Islet of Langerhans (tissue), 1 donor: ENCODE data around the gene MED25.

ENCODE experiments used
- FAIRE-seq: peaks from one replicate; lab custom pipeline; 2011; peaks lifted over from hg19 to GRCh38; lab: Jason Lieb, UNC

Gene MED25

DNA sequence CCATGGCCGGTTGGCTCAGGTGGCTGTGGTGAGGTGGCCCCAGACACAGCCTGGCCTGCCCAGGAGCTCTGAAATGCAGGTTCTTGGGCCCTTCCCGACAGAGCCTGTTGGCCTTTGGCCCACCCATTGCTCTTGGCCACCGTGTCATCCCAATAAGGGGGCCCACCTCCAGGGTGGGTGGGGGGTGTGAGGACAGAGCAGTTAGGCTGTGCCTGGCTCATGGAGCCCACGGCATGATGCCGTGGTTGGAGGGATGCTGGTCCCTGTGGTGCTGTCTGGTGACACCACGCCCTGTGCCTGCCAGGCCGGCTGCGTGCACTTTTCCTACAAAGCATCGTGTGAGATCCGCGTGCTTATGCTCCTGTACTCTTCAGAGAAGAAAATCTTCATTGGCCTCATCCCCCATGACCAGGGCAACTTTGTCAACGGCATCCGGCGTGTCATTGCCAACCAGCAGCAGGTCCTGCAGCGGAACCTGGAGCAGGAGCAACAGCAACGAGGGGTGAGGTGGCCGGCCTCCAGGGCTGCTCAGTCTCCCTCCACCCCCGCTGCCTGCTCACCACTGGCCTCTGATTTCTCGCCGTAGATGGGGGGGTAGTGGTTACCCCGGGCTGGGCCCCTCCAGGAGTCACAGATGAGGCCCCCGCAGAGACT is 41.7 kb downstream of the MED25 start:
- no peak for FAIRE-seq

DNA sequence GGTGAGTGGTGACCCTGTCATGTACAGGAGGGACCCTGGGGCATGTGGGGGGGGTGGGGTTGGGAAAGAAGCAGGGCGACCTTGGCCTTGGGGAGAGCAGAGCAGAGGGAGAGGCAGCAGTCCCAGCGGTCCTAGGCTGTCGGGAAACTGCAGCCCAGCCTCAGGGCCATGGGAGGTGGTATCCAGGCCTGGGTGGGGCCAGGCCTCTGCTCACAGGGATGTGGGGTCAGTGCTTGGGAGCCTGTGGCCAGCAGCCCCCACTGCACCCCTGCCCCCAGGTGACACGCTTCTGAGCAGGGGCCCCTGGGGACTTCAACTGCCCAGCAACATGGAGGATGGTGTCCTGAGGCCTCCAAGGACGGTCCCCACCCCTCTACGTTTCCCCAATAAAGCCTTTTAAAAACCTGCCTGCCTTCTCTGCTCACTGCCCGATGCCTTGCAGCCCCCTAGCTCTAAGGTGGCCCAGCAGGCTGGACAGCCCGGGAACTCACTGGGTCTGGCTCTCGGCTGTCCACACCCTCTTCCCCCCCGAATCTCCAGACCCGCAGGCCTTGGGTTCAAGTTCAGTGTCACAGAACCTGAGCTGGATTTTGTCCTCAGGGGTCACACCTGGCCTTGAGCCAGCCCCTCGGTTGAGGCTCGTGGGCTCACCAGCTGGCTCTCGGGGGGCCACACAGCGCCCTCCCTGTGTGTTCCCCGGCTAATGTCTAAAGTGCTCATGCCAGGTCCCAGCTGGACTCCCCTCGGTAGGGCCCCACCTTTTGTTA is 42.4 kb downstream of the MED25 start:
- no peak for FAIRE-seq

DNA sequence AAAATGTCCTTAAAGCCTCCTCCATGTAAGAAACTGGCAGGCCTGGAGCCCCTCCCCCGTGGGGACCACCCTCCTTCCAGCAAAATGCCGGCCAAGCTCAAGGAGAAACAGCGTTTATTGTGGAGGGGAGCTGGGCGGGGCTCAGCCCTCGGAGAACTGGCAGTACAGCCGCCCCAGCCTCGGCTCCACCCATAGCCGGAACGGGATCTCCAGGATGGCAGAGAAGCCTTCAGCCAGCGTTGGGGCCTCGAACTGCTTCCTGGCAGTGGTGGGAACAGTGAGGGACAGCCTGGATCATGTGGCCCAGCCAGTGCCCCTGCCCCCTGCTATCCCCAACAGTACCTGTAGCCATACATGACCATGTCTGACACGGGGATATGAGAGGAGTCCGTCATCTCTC is 43.0 kb downstream of the MED25 start:
- FAIRE-seq, result no peak

DNA sequence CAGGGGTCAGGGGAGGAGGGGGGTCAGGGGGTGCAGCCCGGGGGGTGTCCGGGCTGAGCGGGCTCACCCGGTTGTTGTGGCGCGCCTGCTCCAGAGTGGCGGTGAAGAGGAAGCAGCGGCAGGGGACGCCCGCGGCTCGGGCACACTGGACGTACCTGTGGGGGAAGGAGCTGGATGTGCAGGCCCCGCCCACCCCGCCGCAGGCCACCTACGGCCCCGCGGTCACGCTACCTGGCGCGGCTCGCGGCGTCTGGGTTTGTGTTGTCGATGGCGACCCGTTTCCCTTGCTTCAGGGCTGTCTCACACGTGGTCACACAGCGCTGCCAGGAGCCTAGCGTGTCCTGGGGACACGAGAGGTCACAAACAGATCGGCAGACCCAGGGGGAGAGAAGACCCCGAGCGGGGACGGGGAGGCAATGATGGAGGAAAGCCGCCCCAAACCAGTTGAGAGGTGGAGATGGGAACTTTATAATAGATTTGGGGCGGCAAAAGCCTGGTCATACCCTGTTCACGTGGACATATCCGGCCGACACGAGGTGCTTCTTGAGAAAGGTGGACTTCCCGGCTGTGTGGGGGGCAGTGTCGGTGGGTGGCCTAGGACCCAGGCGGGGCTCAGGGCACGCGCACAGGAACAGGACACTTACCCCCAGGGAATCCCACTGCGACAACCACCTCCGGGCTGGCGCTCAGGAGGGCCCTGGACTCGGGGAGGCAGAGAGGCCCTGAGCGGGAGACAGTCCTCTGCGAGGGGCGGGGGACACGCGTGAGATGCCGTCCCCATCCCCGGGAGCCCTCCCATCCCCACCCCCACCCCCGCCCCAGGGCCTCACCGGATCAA is 43.7 kb downstream of the MED25 start:
- no peak for FAIRE-seq

DNA sequence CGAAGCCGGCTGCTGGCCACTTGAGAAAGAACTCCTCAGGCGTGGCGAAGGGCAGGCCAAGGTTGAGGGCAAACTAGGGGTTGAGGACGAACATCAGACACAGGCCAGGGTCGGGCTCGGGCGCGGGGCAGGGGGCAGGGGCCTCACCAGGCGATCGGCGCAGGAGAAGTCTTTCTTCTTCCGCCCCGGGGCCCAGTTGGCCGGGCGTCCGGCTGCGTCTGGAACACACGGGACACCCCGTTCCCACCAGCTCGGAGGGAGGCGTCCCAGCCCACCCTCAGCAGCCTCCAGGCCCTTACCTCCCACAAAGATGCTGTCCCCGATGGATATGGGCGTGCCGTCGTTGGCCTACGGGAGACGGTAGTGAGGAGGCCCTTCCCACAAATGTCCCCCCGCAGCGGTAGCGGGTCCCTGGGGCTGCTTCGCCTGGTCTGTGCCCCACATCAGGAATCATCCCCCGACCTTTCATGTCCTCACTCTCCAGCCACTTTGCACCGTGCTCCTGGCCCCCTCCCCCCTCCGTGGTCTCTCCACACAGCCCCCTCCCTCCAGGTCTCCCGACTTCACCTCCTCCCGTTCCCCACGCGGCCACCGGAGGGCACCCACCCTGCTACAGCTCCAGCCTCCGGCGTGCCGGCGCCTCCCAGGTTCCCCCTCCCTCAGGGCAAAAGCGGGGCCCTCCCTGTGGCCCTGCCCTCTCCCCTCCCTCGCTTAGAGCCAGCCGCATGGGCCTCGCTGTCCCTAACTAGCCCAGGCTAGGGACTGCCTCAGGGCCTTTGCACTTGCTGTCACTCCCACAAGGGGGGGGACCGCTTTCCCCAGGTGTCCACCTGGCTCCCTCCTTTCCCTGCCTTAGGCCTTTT is 44.5 kb downstream of the MED25 start:
- no peak for FAIRE-seq

DNA sequence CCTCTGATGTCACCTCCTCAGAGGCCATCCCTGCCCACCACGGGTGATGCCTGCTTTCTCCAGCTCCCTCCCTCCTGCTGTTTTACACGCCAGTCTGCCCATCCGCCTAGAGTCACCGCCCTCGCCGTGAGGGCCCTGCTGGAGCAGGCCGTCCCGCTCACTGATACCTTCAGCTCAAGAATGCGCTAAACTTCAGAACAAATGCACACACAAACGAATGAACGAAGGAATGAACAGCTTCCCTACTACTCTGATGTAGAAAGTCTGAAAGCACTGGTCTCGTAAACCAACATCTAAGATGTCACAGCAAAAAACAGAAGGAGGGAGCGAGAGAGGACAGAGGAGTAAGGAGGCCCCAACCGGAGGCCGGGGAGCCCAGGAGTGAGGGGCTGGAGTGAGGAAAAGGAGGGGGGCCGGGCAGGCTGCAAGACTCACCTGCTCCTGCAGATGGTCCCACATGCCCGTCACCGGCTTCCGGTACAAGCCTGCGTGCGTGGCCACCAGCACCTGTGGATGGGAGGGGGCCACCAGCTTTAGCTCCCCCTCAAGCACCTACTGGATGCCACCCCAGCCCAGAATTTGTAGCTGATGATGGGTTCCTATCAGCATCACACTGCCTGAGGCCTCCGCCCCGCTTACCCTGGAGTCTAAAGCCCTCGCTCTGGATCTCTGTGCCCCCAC is 45.3 kb downstream of the MED25 start:
- FAIRE-seq, result no peak

DNA sequence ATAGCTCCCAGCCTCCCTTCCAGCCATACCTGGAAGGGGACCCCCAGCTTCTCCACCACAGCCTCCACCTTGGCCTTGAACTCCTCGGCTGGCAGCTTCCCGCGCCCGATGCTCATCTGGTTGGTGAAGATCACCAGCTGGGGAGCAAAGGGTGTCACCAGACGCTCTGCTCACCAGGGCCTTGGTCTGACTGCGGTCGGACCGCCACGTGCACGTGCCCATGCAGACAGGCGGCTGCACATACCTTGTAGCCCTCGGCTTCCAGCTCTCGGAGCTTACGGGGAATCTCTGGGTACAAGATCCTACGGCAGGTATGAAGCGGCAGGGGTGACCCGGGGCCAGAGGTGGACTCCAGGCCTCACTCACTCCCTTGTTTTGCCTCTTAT is 45.8 kb downstream of the MED25 start:
- FAIRE-seq, result no peak

DNA sequence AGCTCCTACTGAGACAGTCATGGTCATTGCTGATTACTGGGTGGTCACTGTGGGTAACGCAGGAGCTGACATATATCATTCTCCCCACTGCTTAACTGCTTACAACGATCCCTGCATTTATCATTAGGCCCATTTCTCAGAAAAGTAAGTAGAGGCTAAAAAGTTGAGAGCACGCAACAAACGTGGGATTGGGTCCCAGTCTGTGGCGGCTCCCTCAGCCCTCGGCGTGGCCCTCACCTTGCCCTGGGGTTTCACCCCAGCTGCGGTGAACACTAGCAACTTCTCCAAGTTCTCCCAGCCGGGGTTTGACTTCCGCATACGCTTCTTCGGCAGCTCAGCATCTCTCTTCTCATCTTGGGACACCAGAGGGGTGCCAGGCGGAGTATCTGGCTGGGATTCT is 46.8 kb downstream of the MED25 start:
- no peak for FAIRE-seq

DNA sequence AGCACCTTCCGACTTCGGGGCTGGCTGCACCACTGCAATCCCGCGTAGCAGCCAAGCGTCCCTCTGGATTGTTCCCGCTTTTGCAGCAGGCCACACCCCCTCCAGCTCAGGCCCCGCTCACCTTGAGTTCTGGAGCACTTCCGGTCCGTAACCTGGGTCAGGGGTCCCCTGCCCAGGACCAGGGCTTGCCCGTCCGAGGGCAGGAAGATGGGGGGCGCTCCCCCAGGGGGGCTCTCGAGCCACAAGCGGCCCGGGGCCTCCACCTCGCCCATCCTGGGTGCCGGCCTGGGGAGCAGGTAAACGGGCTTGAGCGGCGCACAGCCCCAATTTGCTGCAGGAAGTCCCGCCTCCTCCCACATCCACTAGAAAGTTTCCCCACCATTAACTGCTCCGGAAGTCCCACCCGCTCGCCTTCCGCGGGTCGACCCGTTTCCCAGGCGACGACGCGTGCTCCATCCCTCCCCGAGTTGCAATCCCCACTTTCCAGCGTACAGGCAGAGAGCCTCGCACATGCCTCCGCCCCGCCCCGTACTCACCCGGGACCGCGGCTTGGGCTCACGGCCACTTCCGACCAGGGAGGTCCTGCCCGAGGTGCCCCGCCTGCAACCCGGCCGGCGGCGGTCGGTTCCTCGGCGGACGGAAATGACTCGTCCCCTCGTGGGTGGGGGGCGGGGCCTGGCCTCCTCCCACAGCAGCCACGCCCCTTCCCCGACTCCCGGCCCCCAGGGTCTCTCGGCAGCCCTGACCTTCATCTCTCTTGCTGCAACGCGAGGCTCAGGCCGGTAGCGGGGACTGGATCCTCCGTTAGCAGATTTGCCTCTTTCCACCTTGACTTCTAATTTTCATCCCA is 49.1 kb downstream of the MED25 start, which contains the start of gene PNKP:
Gene PNKP (minus strand): TSS at position 644 of the 850 bp plus-strand sequence. CDS start 372 bp downstream, at position 272.
- no peak for FAIRE-seq

DNA sequence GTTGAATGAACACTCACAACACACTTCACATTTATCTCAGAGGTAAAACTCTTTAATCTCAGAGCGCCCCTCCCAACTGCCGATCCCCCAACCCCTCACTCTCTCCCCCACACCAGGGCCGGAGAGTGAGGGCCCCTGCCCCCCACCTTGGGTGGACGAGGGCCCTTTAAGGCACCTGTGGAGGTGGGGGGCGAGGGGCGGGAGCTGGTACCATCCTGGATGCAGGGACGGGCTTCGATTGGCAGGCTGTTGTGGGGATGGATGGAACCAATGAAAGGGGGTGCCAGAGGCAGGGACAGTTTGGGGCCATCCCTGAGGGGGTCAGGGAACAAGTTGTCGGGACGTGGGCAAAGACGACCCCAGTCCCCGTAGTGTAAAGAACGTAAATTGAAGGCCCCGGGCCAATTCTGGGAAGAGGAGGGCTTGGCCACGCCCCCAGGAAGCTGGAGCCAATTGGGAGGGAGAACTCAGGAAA is 51.0 kb downstream of the MED25 start:
- FAIRE-seq, result no peak

DNA sequence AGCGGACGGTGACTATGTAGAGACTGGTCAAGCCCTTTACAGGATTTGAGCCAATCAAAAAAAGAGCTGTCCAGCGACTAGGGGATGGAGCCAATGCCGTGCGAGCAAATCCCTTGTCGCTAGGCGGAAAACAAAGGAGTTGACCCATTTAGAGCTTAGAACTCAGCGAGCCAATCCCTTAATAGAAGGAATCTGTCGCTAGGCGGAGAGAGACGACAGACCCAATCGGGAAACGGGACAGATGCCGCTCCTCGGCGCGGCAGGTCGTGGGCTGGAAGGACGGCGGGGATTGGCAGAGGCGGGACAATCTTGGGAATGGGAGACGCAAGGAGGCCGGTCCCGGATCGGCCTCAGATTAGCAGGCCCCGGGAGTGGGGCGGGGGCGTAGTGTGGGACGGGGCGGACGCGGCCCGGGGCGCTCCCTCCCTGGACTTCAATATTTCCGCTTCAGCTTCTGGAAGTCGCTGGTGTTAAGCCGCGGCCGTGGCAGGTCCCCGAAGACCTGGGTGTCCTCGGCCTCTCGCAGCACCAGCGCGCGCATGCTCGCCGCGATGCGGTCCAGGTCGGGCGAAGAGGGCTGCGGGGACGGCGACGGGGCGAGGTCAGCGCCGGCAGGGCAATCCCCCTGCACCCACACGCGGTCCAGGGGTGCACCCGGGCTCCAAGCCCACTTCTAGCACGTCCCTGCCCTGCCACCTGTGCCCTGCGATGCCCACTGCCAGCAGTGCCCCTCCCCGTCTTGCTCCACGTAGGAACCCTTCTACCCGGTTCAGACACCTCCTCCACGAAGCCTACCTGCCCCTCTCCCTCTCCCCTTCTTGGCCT is 51.6 kb downstream of the MED25 start:
- peak; percentile 100 for FAIRE-seq

DNA sequence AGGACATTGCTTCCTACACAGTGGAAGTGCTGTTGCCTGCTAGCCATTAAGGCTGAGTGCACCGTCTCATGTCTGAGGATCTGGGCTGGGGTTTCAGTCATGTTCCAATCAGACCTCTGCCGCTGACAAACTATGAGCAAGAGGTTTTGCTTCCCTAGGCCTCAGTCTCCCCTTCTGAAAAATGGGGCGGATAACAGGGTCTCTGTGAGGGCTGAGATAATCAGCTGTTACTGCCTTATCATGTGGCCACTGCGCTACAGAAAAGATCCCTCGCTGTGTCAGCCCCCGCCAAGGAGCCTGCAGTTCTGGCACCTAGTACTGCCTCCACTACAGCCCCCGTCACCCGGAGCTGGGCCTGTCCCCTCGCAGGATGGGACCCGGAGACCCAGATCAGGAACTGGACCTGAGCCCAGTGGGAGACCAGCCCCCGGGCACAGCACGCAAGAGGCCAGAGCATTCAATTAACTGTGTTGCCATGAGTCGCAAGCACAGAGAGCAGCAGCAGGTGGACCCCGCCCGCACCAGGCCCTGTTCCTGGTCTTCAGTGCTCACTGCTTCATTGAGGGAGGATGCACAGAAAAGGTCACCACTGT is 52.3 kb downstream of the MED25 start:
- FAIRE-seq, result no peak

DNA sequence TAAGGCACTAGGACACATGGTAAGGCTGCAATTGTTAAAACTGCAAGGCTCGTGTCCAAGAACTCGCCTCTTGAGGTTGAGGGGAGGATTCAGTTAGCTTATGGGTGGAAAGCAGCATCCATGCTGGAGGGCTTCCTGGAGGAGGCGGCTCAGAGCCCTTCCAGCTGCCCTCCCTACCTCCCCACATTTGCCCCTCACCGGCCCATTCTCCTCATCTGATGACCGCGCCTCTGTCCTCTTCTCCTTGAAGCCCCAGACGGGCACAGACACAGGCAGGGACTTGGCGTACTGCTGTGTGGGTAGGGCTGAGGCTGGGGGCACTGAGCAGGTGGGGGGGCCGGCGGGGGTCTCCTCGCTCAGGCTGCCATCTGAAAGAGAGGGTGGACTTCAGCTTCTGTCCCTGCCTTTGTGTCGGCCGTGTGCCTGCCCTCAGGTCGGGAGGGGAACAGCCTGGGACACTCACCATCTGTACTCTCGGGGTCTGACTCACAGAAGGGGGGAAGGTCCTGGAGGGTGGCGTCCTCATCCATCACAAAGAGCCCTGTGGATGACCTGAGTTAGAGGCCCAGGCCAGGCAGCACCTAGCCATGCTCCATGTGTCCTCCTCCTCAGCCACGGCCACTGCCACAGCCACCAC is 53.4 kb downstream of the MED25 start:
- no peak for FAIRE-seq

DNA sequence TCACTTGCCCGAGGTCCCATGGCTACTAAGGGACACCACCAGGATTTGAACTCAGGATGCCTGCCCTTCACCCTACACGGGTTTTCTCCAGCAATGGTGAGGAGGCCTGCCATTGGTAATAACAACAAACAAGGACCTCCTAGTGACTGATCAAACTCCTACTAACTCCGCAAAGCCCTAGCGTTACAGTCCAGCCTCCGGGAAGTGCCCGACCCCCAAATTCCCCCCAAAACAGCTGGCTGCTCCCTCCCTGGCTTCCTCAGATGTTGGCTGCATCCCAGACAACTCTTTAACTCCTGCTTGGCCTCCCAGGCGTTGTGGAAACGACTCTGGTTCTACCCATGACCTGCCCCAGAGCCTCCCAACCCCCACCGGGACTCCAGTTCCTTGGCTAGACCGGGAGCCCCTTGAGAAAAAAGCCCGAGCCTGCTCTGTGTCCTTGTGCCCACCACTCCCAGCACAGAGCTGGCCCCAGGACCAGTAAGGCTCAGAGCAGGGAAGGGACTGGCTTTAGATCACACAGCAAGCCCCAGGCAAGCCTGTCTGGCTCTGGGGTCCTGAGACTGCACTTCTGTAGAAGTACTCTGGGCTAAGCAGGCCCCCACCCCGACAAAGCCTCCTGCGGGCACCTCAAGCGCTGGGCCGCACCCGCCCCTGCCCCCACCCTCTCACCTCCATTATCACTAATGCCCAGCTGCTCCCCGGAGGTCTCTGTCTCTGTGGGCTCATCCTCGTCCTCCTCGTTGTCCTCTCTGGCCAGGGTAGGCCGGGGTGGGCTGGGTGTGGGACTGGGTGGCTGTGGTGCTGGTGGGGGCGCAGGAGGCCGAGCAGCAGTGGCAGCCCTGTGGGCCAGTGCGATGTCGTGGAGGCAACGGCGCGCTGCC is 54.4 kb downstream of the MED25 start:
- no peak for FAIRE-seq

DNA sequence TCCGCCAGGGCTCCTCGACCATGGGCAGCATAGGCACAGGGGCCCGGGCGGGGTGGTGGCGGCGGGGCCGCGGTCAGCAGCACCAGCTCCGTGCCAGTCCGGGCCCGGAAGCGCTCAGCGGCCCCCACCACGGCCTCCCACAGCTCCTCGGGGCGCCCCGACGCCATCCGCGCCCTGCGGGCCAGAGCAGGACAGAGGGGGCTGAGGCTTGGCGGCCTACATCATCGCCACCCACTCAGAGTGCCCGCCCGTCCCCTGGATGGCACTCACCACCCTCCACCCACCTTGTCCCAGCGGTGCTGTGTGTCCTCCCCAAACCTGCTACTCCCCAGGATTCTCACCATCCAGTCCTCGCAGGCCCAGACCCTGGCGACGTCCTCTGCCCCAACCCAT is 55.0 kb downstream of the MED25 start:
- FAIRE-seq, result no peak

DNA sequence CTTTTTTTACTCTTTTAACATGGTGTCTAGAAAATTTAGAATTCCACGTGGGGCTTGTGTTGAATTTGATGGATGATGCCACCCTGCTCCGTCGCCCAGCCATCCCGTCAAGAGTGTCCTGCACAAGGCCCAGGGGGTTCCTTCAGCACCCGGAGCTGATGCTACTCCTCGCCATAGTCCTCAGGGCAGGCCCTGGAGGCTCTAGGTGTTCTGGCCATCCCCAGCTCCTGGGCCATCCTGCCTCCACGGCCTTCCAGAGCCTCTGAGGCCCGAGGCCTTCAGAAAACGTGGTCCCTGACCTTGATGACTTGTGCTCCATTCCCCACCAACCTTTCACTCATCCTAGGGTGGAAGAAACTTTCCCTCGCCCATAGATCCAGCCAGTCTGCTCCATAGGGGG is 55.7 kb downstream of the MED25 start:
- FAIRE-seq, result no peak

DNA sequence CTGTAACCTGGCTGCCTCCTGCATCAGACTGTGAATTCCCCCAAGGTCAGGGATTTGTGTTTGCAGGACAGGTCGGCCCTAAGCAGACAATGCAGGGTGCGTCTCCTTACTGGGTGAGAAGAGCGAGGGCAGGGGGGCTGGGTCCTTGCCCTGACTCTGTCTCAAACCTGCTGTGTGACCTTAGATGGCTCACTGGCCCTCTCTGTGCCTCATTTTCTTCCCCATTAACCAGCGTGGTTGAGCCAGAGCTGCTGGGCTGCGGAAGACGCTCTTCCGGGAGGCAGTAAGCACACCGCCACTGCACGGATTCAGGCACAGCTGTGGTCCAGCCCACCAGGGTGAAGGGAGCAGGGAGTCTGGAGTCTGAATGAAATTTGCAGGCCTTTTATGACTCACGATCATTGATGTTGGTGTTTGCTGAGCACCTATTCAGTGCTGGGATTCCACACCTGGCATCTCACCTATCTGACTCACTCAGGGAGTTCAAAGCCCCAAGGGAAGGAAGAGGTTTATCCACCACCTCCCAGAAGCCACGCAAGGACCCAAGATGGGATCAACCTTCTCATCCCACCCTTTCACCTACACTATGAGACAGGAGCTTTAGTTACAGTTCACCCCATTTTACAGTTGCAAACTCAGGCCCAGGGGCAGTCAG is 56.5 kb downstream of the MED25 start:
- no peak for FAIRE-seq
